Eye (tissue), 1 donor: ENCODE data around the gene TASP1.
"Not testable (repeated sequence)": the region's sequence is repeated elsewhere in the genome, so short reads cannot be mapped to it uniquely, and the experiment has no call there.

ENCODE experiments used
- DNase-seq: peaks from one replicate; pipeline ENCODE4 v3.0.0-alpha.2; 2015

TASP1 gene

GRCh38 chr20:13638496-13639149 lies at the start of gene TASP1:
TSS of gene TASP1 (minus strand) at chr20:13638932. CDS start at chr20:13630078, 8,854 bp downstream.
- peak; percentile 98 for DNase-seq

GRCh38 chr20:13687815-13688214 lies 49.1 kb upstream of the TASP1 start:
- no peak for DNase-seq

GRCh38 chr20:13685623-13686022 lies 46.9 kb upstream of the TASP1 start:
- no peak for DNase-seq

GRCh38 chr20:13684566-13685222 lies 46.0 kb upstream of the TASP1 start:
- DNase-seq = no peak

- no peak for DNase-seq
Measured at GRCh38 chr20:13683833-13684232, 45.1 kb upstream of the TASP1 start.

GRCh38 chr20:13681248-13682125 lies 42.8 kb upstream of the TASP1 start:
- no peak for DNase-seq

- DNase-seq = no peak
Measured at GRCh38 chr20:13678944-13679343, 40.2 kb upstream of the TASP1 start.

GRCh38 chr20:13677241-13677640 lies 38.5 kb upstream of the TASP1 start:
- no peak for DNase-seq

GRCh38 chr20:13676682-13677081 lies 38.0 kb upstream of the TASP1 start:
- no peak for DNase-seq

- no peak for DNase-seq
Measured at GRCh38 chr20:13672690-13673089, 34.0 kb upstream of the TASP1 start.

GRCh38 chr20:13671916-13672378 lies 33.2 kb upstream of the TASP1 start:
- DNase-seq = peak; percentile 26

- no peak for DNase-seq
Measured at GRCh38 chr20:13671512-13671911, 32.8 kb upstream of the TASP1 start.

GRCh38 chr20:13670160-13670559 lies 31.4 kb upstream of the TASP1 start:
- no peak for DNase-seq

GRCh38 chr20:13665709-13666395 lies 27.1 kb upstream of the TASP1 start:
- no peak for DNase-seq

- peak; percentile 49 for DNase-seq
Measured at GRCh38 chr20:13661070-13661685, 22.4 kb upstream of the TASP1 start.

- no peak for DNase-seq
Measured at GRCh38 chr20:13659288-13659687, 20.6 kb upstream of the TASP1 start.

- not testable (repeated sequence) for DNase-seq
Measured at GRCh38 chr20:13658060-13658459, 19.3 kb upstream of the TASP1 start.

GRCh38 chr20:13656721-13657368 lies 18.1 kb upstream of the TASP1 start:
- no peak for DNase-seq

GRCh38 chr20:13654463-13655023 lies 15.8 kb upstream of the TASP1 start:
- DNase-seq = no peak

GRCh38 chr20:13650474-13650873 lies 11.7 kb upstream of the TASP1 start:
- DNase-seq = no peak
